ENCODE data around the gene PIK3R1. TPM values are rescaled to one million over a fixed set of nuclear protein-coding genes. Genes with fewer than 3 reads are reported as not detected.

PIK3R1 gene
- total RNA-seq, 1 donor from 2014 or later = 43.3 TPM

DNA sequence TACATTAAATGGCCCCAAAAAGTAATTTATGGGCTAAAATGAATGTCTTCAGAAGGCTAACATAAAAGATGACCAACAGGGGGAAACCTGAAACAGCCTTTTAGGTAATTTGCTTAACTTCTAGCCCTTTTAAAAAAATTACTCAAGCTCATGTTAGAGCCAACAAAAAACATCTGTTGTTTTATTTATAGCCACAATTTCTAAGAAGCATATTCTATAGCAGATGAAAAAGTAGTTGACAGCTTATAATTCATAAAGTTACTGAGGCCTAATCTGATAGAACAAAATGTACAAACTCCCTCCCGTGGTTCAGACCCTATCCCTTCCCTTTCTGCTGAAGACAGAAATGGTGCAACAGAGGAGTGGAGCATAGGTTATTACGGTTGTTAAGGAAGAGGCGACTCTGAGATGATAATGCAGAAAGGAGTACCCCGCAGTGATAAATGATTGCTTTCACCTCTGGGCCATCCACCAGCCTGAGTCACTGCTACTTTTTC is 46.1 kb downstream of the PIK3R1 start:
- no peak overlapping the region for H3K27ac Mint-ChIP-seq
- no peaks in the 10 kb centered on the region for H3K27me3 Mint-ChIP-seq (ENCODE audit: insufficient read depth)

GRCh38 chr5:68264024-68264956 is 48.7 kb downstream of the PIK3R1 start:
- H3K27ac Mint-ChIP-seq = peak overlapping the region; percentile 19
- no peaks in the 10 kb centered on the region for H3K27me3 Mint-ChIP-seq (ENCODE audit: insufficient read depth)
- H3K36me3 Mint-ChIP-seq (ENCODE audit: low read depth) = peaks cover 3% of the 10 kb centered on the region
- no peak for DNase-seq (ENCODE audit: low spot score)
- H3K9me3 Mint-ChIP-seq = no peaks in the 10 kb centered on the region
- H3K4me3 Mint-ChIP-seq = no peak overlapping the region
- H3K4me1 Mint-ChIP-seq (ENCODE audit: low read depth) = peaks cover 64% of the 10 kb centered on the region
- intact Hi-C loops (cut with micrococcal nuclease) = no loop called here

More for the DNA sequence above, 46.1 kb downstream of the PIK3R1 start:
- no peak overlapping the region for H3K4me3 Mint-ChIP-seq
- intact Hi-C loops (cut with micrococcal nuclease) = loop anchor here (2.0 kb wide), 1 partner anchor 13 kb away; no protein-coding TSS in a partner anchor
- H3K9me3 Mint-ChIP-seq = no peaks in the 10 kb centered on the region
- peaks cover 5% of the 10 kb centered on the region for H3K36me3 Mint-ChIP-seq (ENCODE audit: low read depth)
- DNase-seq (ENCODE audit: low spot score) = no peak
- peaks cover 67% of the 10 kb centered on the region for H3K4me1 Mint-ChIP-seq (ENCODE audit: low read depth)

DNA sequence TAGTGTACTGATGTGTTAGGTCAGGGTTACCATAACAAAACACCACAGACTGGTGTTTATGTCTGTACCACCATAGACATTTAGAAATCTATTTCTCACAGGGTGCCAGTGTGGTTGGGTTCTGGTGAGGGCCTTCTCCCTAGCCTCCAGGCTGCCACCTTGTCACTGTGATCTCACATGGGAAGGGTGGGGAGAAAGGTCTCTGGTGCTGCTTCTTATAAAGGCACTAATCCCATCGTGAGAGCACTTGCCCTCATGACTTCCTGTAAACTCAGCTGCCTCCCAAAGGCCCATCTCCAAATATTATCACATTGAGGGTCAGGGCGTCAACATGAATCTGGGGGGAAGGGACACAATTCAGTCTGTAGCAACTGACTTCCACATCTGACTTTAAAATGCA is 49.8 kb downstream of the PIK3R1 start:
- H3K27ac Mint-ChIP-seq = no peak overlapping the region
- H3K9me3 Mint-ChIP-seq = no peaks in the 10 kb centered on the region
- H3K4me3 Mint-ChIP-seq = no peak overlapping the region
- peaks cover 3% of the 10 kb centered on the region for H3K36me3 Mint-ChIP-seq (ENCODE audit: low read depth)
- H3K4me1 Mint-ChIP-seq (ENCODE audit: low read depth) = peaks cover 64% of the 10 kb centered on the region
- no peaks in the 10 kb centered on the region for H3K27me3 Mint-ChIP-seq (ENCODE audit: insufficient read depth)
- intact Hi-C loops (cut with micrococcal nuclease) = no loop called here
- no peak for DNase-seq (ENCODE audit: low spot score)

- no peak overlapping the region for H3K4me3 Mint-ChIP-seq
- H3K9me3 Mint-ChIP-seq = no peaks in the 10 kb centered on the region
- intact Hi-C loops (cut with micrococcal nuclease) = no loop called here
- peaks cover 3% of the 10 kb centered on the region for H3K36me3 Mint-ChIP-seq (ENCODE audit: low read depth)
- no peaks in the 10 kb centered on the region for H3K27me3 Mint-ChIP-seq (ENCODE audit: insufficient read depth)
- no peak for DNase-seq (ENCODE audit: low spot score)
- no peak overlapping the region for H3K27ac Mint-ChIP-seq
- peaks cover 64% of the 10 kb centered on the region for H3K4me1 Mint-ChIP-seq (ENCODE audit: low read depth)
Measured at GRCh38 chr5:68265822-68266395, 50.4 kb downstream of the PIK3R1 start.

GRCh38 chr5:68266457-68266856 is 50.9 kb downstream of the PIK3R1 start:
- H3K4me3 Mint-ChIP-seq = no peak overlapping the region
- H3K4me1 Mint-ChIP-seq (ENCODE audit: low read depth) = peaks cover 69% of the 10 kb centered on the region
- no peaks in the 10 kb centered on the region for H3K27me3 Mint-ChIP-seq (ENCODE audit: insufficient read depth)
- peaks cover 3% of the 10 kb centered on the region for H3K36me3 Mint-ChIP-seq (ENCODE audit: low read depth)
- DNase-seq (ENCODE audit: low spot score) = no peak
- no peaks in the 10 kb centered on the region for H3K9me3 Mint-ChIP-seq
- intact Hi-C loops (cut with micrococcal nuclease) = no loop called here
- H3K27ac Mint-ChIP-seq = no peak overlapping the region

DNA sequence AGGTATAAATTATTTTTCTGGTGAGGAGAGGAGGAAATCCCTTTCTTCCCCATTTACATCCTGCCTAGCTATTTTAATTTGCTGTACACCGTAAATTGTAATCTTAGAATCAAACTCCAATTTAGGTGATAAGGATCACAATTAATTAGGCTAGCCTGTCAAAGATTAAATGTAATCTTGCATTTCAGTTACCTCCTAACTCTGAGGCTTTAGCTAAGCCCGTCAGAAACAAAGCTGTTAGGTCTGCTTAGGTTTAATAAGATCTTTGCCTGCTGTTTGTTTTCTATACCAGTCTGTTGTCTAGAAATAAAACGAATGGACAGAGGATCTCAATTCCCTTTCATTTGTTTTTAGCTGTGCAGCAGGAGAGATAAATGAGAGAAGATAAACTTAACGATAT is 51.5 kb downstream of the PIK3R1 start:
- Mint-ChIP-seq H3K27me3 (ENCODE audit: insufficient read depth) (no peaks in the 10 kb centered on the region), H3K9me3 (no peaks in the 10 kb centered on the region), H3K4me1 (ENCODE audit: low read depth) (peaks cover 68% of the 10 kb centered on the region), H3K36me3 (ENCODE audit: low read depth) (peaks cover 3% of the 10 kb centered on the region), H3K27ac (no peak overlapping the region), H3K4me3 (no peak overlapping the region)
- intact Hi-C loops (cut with micrococcal nuclease) = no loop called here
- no peak for DNase-seq (ENCODE audit: low spot score)

GRCh38 chr5:68268101-68268851 is 52.7 kb downstream of the PIK3R1 start:
- no peak for DNase-seq (ENCODE audit: low spot score)
- H3K4me1 Mint-ChIP-seq (ENCODE audit: low read depth) = peaks cover 73% of the 10 kb centered on the region
- no peak overlapping the region for H3K4me3 Mint-ChIP-seq
- H3K36me3 Mint-ChIP-seq (ENCODE audit: low read depth) = peaks cover 6% of the 10 kb centered on the region
- H3K9me3 Mint-ChIP-seq = no peaks in the 10 kb centered on the region
- H3K27ac Mint-ChIP-seq = no peak overlapping the region
- no peaks in the 10 kb centered on the region for H3K27me3 Mint-ChIP-seq (ENCODE audit: insufficient read depth)
- intact Hi-C loops (cut with micrococcal nuclease) = no loop called here

DNA sequence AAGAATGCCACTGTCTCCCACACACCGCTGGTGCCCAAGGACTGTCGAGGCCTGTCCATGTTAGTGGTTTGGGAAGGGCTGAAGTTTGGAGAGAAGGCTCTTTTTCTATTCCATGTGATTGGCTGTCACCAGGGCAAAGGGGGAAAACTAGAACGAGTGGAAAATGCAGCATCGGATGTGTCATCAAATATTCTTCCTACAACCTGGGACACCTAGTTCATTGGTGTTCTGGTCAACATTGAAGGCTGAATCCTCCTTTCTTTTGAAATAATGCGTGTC is 53.2 kb downstream of the PIK3R1 start:
- no peak for DNase-seq (ENCODE audit: low spot score)
- no peaks in the 10 kb centered on the region for H3K9me3 Mint-ChIP-seq
- intact Hi-C loops (cut with micrococcal nuclease) = no loop called here
- H3K27me3 Mint-ChIP-seq (ENCODE audit: insufficient read depth) = no peaks in the 10 kb centered on the region
- peaks cover 4% of the 10 kb centered on the region for H3K36me3 Mint-ChIP-seq (ENCODE audit: low read depth)
- H3K4me3 Mint-ChIP-seq = no peak overlapping the region
- H3K4me1 Mint-ChIP-seq (ENCODE audit: low read depth) = peaks cover 78% of the 10 kb centered on the region
- H3K27ac Mint-ChIP-seq = no peak overlapping the region

DNA sequence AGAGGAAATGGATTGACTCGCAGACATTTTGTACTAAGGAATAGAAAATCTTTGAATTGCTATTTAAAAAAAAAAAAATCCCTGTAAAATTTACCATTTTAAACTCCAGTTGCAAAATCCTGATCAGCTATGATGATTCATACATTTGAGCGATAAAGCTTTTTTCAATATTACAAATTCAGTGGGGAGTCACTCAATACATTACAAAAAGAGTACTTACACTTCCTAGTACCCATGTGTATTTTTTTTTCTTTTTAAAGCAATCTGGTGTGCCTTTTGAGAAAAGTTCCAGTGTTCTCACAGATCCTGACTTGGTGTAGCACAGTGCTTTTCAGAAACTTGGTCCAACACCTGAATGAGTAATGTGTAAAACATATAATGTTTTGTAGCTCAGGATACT is 54.3 kb downstream of the PIK3R1 start:
- Mint-ChIP-seq H3K4me1 (ENCODE audit: low read depth) (peaks cover 80% of the 10 kb centered on the region), H3K4me3 (no peak overlapping the region), H3K36me3 (ENCODE audit: low read depth) (peaks cover 13% of the 10 kb centered on the region), H3K27me3 (ENCODE audit: insufficient read depth) (no peaks in the 10 kb centered on the region), H3K27ac (no peak overlapping the region), H3K9me3 (no peaks in the 10 kb centered on the region)
- no peak for DNase-seq (ENCODE audit: low spot score)
- intact Hi-C loops (cut with micrococcal nuclease) = loop anchor here (5.0 kb wide), 1 partner anchor 1023 kb away; no protein-coding TSS in a partner anchor

GRCh38 chr5:68270399-68270975 is 54.9 kb downstream of the PIK3R1 start:
- no peak for DNase-seq (ENCODE audit: low spot score)
- Mint-ChIP-seq H3K4me1 (ENCODE audit: low read depth) (peaks cover 80% of the 10 kb centered on the region), H3K27me3 (ENCODE audit: insufficient read depth) (no peaks in the 10 kb centered on the region), H3K9me3 (no peaks in the 10 kb centered on the region), H3K4me3 (no peak overlapping the region), H3K27ac (no peak overlapping the region), H3K36me3 (ENCODE audit: low read depth) (peaks cover 18% of the 10 kb centered on the region)
- intact Hi-C loops (cut with micrococcal nuclease) = loop anchor here (5.0 kb wide), 1 partner anchor 1023 kb away; no protein-coding TSS in a partner anchor

DNA sequence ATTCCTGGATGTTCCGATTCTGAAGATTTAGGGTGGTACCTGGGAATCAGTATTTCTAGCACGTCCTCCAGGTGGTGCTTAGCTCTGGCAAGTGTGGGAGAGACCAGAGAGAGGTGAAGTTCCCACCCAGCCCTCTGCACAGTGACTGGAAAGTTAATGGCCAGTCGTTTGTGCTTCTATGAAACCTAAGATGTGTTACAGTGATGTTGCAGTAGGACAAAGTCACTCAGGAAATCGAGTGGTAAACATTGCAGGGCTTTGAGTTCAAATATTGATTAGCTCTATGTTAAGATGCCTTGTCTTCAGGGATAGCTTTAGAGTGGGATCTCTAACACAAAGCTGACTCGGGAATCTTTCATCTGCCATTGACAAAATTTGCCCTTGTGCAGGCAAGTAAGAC is 55.6 kb downstream of the PIK3R1 start:
- Mint-ChIP-seq H3K4me1 (ENCODE audit: low read depth) (peaks cover 79% of the 10 kb centered on the region), H3K36me3 (ENCODE audit: low read depth) (peaks cover 21% of the 10 kb centered on the region), H3K27ac (no peak overlapping the region), H3K27me3 (ENCODE audit: insufficient read depth) (no peaks in the 10 kb centered on the region), H3K4me3 (no peak overlapping the region), H3K9me3 (no peaks in the 10 kb centered on the region)
- intact Hi-C loops (cut with micrococcal nuclease) = loop anchor here (5.0 kb wide), 1 partner anchor 1024 kb away; no protein-coding TSS in a partner anchor
- DNase-seq (ENCODE audit: low spot score) = no peak

- no peak overlapping the region for H3K27ac Mint-ChIP-seq
- no peaks in the 10 kb centered on the region for H3K9me3 Mint-ChIP-seq
- H3K4me1 Mint-ChIP-seq (ENCODE audit: low read depth) = peaks cover 81% of the 10 kb centered on the region
- no peaks in the 10 kb centered on the region for H3K27me3 Mint-ChIP-seq (ENCODE audit: insufficient read depth)
- no peak for DNase-seq (ENCODE audit: low spot score)
- no peak overlapping the region for H3K4me3 Mint-ChIP-seq
- peaks cover 28% of the 10 kb centered on the region for H3K36me3 Mint-ChIP-seq (ENCODE audit: low read depth)
- intact Hi-C loops (cut with micrococcal nuclease) = loop anchor here (5.0 kb wide), 1 partner anchor 1025 kb away; no protein-coding TSS in a partner anchor
Measured at GRCh38 chr5:68272289-68272688, 56.7 kb downstream of the PIK3R1 start.
